Measurements from ENCODE around the gene RAD51B. TPM values are rescaled to one million over a fixed set of nuclear protein-coding genes. Genes with fewer than 3 reads are reported as not detected.

RAD51B gene
- total RNA-seq, 1 donor from 2014 or later = 14.7 TPM

DNA sequence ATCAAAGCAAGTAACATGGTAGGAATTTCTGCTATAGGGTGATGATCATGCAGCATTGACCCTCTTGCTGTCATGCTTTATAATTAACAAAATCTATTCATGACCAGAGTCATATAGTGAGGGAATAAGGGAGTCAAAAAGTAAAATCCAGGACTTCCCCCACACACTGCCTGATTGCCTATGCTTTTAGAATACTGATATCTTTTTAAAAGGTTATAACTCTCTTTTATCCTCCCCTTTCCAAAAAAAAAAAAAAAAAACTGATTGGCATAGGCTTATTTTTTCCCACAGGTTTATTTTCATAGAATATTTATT, 921.9 kb downstream of the RAD51B start:
- no peak for DNase-seq (ENCODE audit: low spot score)

GRCh38 chr14:68741839-68742470, 922.4 kb downstream of the RAD51B start:
- DNase-seq (ENCODE audit: low spot score) = peak; percentile 51

DNA sequence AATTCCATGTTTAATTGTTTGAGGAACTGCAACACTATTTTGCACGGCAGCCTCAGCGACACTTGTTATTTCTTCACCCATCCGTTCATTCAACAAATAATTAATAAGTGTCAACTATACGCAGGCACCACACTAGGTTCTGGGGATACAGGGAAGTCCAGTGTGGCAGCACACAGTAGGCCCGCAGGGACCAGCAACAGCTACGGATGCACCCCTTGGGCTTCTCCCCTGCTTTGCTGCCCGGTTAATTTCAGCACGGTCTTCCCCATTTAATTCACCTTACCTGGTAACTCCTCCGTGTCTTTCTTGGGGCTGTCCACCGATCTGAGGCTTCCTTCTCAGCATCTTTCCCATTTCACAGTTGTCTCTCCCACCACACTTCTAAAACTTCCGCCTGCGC, 925.0 kb downstream of the RAD51B start:
- peak; percentile 59 for DNase-seq (ENCODE audit: low spot score)

GRCh38 chr14:68747393-68747792, 927.8 kb downstream of the RAD51B start:
- DNase-seq (ENCODE audit: low spot score) = peak; percentile 74

DNA sequence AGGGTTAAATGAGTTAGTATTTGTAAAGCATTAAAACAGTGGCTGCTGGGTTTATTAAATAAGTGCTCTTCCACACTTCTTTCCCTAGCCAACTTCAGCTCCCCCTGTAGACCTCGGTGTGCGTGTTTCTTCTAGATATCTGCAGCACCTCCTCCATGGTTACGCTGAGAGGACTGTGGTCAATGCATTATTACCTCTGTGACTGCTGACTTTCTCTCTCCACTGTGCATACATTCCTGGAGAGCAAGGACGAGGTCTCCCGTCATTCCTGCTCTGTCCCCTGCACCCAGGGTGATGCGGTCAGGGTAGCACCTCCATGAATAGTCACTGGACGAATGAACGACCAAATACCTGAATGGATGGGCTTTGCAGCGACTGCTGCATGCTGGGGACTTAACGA, 928.7 kb downstream of the RAD51B start:
- DNase-seq (ENCODE audit: low spot score) = no peak

- DNase-seq (ENCODE audit: low spot score) = peak; percentile 67
Observed at GRCh38 chr14:68748691-68749090, 929.1 kb downstream of the RAD51B start.

DNA sequence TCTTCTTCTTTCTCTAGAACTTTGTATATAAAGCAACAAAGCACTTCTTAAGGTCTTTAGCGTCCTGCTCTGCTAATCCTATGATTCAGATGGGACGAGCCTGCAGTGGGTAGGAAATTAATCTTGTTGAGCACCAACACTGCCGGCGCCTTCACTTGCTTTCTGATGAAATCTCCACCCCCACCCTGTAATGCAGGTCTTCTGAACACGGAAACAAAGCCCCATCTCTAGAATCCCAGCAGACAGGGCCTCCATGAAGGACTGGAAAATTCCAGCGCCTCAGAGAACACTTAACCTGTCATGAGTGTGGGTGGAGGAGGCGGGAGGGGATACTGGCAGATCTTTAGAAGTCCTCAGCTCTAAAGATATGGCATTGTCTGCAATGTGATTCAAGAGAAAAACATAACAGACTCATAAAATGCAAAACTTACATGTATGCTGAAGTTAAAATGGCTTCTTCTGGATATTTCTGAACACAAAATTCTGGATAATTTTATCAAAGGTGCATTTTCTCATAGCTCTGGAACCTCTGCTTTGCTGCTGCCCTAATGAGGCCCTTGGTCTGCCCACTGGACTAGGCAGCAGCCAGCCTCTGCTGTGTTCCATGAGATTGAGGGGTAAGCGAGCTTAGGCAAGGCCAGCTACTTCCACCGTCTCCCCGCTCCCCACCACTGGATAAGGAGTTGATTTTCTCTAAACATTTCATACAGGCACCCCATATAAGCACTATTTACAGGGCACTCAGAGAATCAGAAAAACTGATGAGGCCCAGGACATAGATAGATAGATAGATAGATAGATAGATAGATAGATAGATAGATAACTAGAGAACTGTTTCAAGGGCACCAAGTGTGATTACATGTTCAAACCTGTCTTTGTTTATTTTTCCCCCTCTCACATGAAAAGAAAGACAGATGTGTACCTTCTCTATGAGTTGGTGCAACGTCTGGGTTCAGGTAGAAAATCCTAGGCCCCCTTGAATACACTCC, 930.2 kb downstream of the RAD51B start:
- peak; percentile 16 for DNase-seq (ENCODE audit: low spot score)

DNA sequence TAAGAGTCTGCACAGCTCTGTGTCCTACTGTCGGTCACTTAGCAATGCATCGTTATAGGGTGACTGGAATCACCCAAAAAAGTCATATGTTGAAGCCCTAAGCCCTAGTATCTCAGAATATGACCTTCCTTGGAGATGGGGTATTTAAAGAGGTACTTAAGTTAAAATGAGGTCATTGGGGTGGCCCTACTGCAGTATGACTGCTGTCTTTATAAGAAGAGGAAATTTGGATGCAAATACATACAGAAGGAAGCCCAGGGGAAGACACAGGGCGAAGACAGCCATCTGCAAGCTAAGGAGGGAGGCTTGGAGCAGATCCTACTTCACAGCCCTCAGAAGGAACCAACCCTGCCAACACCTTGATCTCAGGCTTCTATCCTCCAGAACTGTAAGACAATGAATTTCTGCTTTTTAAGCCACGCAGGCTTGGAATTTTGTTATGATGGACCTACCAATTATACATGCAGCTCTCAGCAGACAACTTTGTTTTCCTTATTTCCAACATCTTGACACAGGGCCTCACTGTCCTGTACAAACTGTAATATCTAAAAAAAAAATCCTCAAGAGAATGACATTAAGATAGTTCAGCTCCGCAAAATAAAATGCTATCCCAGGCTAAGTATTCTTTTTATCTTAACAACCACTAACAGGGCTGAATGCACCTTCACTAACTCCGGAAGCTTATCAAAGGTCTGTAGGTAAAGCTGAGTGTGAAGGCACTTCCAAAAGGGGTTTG, 932.9 kb downstream of the RAD51B start:
- DNase-seq (ENCODE audit: low spot score) = no peak

DNA sequence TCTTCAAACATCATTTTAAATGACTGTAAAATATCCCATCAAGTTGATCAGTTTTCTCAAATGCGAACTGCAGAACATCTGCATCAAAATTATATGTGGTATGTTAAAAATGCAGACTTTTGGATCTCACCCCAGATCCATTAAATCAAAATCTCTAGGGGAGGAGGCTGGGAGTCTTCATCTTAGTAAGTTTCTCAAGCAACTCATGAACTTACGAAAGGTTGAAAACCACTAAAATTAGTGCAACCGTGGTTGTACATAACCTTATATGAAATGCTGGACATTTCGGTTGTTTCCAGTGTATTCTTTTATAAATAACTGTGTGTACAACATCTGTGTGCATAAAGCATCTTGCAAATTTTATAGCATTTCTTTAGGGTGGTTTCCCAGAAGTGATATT, 934.1 kb downstream of the RAD51B start:
- no peak for DNase-seq (ENCODE audit: low spot score)

DNA sequence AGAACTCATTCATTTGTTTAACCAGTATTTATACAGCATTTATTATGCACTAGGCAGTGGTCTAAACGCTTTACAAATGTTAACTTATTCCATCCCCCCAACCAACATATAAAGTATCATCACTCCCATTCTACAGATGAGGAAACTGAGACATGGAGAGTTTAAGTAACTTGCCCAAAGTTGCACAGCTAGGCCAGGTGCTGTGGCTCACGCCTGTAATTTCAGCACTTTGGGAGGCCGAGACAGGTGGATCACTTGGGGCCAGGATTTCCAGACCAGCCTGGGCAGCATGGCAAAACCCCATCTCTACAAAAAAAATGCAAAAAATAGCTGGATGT, 935.4 kb downstream of the RAD51B start:
- DNase-seq (ENCODE audit: low spot score) = no peak

DNA sequence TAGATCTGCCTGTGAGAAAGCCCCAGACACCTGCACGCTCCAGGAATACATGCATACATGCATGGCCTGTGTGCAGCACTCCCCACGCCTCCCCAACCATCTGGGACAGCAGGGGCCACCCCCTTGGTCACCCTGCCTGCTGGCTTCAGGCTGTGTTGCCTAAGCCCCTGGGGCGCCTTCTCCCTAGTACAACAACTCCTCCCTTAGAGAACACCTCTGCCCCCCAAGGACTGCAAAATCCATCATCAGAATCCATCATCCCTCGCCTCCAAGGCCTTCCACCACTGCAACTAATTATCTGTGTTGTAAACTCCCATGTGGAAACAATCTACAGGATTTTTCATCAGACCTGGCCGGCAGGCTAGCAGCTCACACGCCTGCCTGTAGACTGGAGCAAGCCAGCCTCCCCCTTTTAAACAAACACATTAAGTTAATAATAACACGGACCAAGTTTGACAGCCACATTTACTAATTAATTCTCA, 936.5 kb downstream of the RAD51B start:
- no peak for DNase-seq (ENCODE audit: low spot score)

DNA sequence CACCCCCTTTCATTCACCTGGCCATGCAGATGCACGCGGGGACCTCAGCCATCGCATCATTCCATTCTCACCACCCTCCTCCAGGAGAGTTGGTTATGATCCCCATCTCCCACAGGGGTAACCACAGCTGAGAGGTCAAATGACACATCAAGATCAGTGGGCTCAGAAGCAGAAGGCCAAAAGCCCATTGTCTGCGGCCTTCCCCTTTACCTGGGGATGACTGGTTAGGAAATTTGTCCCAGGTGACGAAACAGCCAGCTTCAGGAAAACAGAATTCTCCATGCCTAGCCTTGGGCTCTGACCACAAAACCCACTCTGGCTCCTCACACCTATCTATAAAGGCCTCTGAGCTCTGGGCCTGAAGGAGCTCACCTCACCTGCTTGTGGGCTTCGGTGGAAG, 937.2 kb downstream of the RAD51B start:
- no peak for DNase-seq (ENCODE audit: low spot score)

DNA sequence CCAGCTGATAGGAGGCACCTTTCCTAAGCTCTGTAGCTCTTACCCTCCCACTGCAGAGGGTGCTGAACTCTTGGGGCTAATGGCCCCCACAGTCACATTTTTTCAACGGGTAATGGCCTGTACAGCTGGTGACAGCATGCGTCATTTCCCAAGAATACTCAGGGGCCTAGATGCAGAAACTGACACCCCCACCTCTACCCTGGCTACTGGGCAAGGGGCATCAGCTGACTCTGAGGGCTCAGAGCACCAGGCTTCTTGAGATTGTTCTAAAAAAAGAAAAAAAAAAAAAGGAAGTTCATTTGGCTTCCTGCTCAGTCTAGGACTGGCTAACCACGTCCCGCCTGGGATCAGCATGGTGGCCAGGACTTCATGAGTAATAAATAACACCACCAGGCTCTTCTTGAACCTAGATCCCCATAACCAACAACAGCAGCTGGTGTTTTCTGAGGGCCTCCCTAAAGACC, 938.1 kb downstream of the RAD51B start:
- no peak for DNase-seq (ENCODE audit: low spot score)

- no peak for DNase-seq (ENCODE audit: low spot score)
Observed at GRCh38 chr14:68758301-68758700, 938.7 kb downstream of the RAD51B start.

DNA sequence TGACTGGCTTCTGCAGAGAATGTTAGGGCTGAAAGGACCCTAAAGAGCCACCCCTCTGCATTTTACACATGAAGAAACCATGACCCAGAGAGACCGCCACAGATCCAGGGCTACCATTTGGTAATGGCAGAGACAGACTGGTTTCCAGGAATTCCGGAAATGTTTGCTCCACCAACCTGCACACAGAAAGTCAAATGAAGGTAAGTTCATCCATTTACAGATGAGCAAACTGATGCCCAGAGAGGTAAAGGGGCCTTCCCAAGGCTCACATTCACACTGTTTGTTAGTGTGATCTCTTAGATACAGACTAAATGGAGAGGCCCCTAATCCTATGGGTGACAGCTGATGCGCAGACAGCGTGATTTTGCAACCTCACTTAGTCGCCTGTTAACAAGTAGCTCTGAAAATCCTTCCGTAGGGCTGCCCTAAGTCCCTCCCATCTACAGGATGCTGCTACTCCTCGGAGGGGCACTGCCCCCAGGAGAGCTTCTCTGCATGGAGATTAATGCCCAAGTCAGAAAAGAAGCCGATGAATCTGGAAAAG, 939.5 kb downstream of the RAD51B start:
- DNase-seq (ENCODE audit: low spot score) = no peak

DNA sequence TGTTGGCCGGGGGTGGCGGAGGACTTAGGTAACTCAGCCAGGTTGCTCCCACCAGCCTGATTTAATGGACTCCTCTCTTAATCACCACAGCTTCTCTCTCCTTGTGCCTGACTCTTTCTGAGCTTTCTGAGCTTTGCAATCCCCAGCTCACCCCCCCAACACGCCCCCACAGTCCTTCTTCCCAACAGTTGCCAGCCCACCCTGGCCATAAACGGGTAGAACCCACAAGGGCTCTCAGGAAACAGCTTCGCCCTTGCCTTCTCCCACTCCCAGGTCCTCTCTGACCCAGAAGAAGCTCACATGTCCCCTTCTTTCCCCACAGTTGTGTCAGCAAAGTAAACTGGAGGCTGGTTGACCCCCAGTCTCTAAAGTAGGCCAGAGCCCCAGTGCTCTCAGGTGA, 940.4 kb downstream of the RAD51B start:
- DNase-seq (ENCODE audit: low spot score) = no peak

DNA sequence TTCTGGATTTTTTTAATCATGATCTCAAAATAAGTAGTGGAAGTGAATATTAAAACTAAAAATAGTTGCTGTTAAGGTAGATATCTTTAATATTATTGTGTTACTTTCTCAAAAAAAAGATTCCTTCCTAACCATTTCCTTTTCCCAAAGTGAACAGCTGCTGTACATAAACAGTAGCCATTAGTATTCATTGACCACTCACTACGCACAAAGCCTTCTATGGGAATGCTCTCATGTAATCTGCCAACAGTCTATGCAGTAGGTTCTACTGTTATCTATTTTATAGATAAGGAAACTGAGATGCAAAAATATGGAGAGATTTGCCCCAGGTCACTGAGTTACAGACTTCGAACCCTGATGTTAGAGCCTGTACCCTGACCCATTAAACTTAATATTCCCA, 941.2 kb downstream of the RAD51B start:
- DNase-seq (ENCODE audit: low spot score) = no peak

- DNase-seq (ENCODE audit: low spot score) = no peak
Observed at GRCh38 chr14:68761391-68761790, 941.8 kb downstream of the RAD51B start.

DNA sequence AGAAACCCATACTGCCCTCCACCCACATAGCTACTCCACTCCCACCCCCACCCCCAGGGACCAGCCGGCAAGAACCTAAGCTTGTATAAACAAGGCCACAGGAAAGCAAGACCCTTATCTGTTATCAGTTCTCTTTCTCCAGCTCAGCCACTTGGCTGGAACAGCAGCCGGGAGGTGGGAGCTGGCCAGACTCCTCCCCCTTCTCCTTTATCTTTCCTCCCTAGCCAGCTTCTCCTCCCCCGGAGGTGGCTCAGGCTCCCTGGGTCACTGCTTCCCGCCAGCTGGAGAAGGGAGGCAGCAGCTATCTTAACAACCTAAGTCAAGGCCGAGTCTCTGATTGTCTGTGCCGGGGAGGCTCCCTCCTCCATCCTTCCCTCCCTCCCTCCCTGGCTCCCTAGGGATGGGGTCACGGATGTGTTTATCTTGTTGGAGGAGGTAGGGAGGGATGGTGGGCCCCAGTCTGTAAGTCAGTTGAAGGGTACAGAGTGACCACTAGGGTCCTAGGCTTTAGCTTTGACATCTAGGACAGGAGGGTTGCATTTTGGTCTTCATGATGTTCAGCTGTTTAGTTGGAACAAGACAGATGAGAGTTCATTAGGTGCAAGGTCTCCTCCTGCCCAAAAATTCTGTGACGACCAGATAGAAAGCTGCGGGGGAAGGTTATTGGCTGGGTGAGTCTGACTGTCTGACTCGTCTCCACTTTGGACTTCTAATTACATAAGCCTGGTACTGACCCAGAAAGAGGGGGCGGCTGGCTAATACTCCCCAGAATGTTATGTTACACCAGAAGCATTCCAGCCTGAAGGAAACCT, 943.6 kb downstream of the RAD51B start:
- DNase-seq (ENCODE audit: low spot score) = peak; percentile 51

- peak; percentile 60 for DNase-seq (ENCODE audit: low spot score)
Observed at GRCh38 chr14:68763843-68764242, 944.3 kb downstream of the RAD51B start.

Measured in mesenteric fat pad (tissue), 1 donor.